Measurements from ENCODE around the gene CTNND2.

GRCh38 chr5:11130131-11130530 is 774.1 kb downstream of the CTNND2 start:
- TF ChIP-seq YY1 (IDR thresholded peaks at IDR 0.05; ENCODE audit: insufficient read depth, insufficient read length), result no peak
- no peak for TF ChIP-seq ZNF274 (IDR thresholded peaks at IDR 0.05; ENCODE audit: low read depth, low read length)
- no peak for TF ChIP-seq SUZ12 (IDR thresholded peaks at IDR 0.05; ENCODE audit: extremely low read depth, insufficient read depth, insufficient read length)
